SHP77 (cell line): ENCODE measurements around the gene AMN.

Experiments used
- DNase-seq, 2 experiments: peaks; one replicate each; lab custom pipeline; 2025; lab: John Stamatoyannopoulos, UW

AMN gene

DNA sequence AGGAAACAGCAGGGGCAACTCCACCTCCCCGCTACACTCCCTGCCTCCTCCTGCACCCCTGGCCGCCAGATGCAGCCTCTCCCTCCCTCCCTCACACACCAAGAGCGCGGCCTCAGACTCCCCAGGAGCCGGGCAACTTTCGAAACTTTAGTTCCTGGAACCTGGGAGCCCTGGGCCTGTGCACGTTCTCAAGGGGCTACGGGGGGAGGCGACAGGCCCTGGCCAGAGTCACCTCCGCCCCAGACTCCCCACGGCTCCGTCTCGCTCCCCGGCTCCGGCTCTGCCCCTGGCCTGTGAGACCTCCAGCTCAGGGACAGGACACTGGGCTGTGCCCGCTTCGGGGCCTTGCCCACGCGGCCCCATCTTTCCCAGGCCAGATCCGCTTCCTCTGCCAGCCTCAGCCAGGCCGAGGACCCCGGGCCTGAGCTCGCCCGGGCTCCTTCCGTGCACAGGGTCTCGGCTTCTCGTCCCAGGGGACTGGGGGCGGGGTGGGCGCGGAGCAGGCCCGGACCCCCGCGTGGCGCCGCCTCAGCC lies 5.5 kb downstream of the AMN start:
- no peak for DNase-seq

GRCh38 chr14:102928412-102929240 lies 6.2 kb downstream of the AMN start:
- DNase-seq: no peak

DNA sequence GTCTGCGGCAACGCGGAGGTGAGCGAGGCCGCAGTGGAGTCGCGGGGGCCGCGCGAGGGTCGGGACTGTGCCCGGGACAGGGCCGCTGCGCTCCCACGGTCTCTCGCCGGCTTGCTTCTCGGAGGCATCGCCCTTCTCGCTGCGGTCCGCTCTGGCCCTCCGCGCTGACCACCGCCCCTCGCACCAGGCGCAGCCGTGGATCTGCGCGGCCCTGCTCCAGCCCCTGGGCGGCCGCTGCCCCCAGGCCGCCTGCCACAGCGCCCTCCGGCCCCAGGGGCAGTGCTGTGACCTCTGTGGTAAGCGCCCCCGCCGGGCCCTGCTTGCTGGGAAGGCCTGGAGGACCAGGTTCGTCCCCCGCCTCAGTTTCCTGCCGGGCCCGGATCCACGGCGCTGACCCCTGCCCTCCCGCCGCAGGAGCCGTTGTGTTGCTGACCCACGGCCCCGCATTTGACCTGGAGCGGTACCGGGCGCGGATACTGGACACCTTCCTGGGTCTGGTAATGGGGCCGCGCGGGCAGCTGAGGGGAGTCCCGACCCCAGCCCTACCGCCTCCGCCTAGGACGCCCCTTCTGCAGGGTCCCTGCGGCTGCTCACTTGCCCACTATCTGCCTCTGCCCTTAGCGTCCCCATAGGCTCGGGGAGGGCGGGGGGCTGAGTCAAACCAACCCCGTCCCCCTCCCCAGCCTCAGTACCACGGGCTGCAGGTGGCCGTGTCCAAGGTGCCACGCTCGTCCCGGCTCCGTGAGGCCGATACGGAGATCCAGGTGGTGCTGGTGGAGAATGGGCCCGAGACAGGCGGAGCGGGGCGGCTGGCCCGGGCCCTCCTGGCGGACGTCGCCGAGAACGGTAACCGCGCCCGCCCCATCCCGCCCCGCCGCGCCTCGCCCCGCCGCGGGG lies 7.0 kb downstream of the AMN start:
- no peak for DNase-seq

DNA sequence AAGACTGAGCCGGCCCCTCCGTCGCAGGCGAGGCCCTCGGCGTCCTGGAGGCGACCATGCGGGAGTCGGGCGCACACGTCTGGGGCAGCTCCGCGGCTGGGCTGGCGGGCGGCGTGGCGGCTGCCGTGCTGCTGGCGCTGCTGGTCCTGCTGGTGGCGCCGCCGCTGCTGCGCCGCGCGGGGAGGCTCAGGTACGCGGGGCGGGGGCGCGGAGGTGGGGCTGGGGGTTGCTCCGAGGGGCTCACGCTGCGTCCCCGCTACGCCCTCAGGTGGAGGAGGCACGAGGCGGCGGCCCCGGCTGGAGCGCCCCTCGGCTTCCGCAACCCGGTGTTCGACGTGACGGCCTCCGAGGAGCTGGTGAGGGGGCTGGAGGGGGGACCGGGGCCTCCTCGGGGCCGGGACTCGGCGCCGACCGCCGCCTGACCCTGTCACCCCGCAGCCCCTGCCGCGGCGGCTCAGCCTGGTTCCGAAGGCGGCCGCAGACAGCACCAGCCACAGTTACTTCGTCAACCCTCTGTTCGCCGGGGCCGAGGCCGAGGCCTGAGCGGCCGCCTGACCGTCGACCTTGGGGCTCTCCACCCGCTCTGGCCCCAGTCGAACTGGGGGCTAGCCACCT lies 7.8 kb downstream of the AMN start:
- DNase-seq: no peak

DNA sequence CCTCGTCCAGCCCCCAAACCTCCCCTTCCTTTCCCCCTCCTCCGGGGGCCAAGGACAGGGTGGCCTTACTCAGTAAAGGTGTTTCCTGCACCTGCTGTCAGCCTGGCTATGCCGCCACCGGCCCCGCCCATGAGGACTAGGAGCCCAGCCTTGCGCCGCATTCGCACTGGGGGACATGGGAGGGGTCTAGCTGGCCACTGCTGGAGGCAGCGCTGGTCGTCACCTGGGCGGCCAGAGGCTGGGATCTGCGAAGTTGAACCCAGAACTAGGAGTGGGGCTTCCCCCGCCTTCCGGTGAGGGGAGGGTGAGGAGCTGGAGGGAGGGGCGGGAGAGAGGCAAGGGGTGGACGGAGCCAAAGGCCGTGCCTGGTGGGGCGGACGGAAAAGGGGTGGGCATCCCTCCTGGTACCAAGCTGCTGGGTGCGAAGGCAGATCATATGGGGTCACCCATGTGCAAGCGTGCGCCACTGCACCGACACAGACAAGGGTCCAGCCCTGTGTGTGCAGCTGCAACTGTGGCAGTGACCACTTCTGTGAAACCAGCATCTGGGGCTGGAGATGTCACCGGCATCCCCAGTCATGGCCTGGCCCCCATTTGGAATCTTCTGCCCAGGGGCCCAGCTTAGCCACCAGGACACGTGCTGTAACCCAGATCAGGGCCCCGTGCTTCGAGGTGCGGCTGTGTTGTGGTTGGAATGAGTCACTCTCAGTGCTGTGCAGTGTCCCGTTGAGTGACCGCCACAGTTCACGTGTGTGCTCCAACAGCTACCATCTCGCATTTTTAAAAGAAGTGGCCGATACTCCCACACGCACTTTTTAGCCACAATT lies 8.5 kb downstream of the AMN start:
- no peak for DNase-seq

DNA sequence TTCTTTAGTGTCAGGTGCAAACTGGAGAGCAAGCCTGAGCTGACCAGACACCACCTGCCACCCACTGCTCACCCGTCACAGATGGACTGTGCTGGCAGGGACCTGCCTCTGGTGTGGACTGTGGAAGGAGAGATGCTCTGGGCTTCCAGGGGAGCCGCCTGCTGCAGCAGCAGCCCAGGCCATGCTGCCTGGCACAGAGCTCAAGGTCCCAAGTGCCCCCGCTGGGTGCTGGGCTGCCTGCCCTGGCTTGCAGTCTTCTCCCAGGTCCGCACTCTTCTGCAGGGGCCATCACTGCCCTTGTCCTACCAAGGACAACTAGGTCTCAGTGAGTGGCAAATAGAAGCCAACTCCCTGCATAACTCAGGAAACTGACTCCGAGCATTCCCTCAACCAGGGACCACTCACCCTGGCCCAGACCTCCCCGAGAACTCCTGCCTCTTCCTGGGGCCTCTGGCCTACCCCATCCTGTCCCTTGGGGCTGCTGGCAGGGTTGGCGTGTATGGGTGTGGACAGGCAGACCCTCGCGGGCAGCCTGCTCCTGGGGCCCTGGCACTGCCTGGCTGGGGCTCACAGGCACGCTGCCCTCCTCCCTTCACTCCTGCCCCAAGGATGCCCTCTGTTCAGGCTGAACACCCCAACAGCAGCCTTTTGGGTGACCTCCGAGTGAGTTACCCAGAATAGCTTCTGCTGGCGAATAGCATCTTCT lies 9.3 kb downstream of the AMN start:
- DNase-seq: no peak

DNA sequence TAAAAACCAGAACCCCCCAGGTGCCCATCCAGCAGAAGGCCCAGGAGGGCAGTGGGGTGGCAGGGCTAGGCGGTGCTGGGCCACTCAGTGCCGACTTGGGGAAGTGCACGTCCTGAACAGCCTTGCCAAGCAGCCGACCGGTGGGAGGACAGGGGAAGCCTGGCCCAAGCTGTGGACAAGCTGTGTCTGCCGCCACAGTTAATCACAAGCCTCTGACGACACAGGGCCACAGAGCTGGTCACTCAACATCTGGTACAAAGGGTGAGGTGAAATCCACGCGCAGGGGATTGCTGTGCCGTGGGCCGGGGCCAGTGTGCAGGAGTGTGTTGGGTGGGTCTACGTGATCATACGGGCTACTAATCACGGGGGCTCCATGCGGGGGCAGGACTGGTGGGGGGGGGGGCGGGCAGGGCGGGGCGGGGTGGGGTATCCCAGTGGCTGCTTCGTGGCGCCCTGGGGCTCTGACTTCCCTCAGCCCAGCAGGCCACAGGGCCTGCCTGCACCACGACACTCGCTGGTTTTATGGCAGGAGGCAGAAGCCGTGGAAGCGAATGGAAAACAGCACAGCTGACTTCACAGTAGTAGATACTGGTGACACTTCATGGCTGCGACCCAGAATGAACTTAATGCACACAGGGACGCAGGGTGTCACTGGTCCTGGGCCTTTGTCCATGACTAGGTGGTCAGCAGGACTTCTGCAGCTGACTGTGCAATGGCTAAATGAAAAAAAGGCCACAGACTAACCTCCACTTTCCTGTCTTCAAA lies 10.2 kb downstream of the AMN start:
- DNase-seq: no peak

DNA sequence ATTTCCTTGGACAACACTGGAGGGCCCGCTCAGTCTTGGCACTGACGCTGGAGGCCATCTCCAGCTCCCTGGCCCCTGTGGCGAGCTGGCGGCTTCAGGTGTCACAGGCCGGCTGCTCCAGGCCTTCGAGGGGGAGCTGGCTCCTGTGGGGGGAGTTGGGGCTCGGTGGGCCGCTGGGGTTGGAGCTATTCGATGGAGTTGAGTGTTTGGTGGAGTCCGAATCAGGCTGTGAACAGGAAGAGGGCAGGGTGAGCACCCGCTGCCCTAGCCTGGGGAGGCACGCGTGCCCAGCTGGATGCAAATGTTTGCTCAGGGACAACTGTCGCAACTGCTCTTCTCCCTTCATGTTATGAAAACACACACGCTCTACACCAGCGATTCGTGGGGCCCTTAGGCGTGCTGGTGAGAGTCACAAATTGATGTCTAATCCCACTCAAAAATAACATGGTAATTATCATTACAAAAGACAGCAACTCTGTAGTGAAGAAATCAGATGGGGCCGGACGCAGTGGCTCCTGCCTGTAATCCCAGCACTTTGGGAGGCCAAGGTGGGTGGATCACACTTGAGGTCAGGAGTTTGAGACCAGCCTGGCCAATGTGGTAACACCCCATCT lies 11.3 kb downstream of the AMN start:
- DNase-seq: peak; percentile 19 to 27

DNA sequence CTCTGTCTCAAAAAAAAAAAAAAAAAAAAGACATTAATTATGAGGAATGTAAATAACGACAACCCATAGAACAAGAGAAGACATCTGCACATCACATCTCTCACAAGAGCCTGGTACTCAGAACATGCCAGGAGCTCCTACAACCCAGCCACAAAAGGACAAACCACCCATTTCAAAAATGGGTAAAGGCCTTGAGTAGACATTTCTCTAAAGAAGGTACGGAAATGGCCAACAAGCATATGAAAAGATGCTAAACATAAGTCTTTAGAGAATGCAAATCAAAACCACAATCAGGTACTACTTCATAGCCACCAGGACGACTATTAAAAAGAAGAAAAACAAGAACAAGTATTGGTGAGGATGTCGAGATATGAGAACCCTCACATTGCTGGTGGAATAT lies 13.3 kb downstream of the AMN start:
- DNase-seq: no peak

DNA sequence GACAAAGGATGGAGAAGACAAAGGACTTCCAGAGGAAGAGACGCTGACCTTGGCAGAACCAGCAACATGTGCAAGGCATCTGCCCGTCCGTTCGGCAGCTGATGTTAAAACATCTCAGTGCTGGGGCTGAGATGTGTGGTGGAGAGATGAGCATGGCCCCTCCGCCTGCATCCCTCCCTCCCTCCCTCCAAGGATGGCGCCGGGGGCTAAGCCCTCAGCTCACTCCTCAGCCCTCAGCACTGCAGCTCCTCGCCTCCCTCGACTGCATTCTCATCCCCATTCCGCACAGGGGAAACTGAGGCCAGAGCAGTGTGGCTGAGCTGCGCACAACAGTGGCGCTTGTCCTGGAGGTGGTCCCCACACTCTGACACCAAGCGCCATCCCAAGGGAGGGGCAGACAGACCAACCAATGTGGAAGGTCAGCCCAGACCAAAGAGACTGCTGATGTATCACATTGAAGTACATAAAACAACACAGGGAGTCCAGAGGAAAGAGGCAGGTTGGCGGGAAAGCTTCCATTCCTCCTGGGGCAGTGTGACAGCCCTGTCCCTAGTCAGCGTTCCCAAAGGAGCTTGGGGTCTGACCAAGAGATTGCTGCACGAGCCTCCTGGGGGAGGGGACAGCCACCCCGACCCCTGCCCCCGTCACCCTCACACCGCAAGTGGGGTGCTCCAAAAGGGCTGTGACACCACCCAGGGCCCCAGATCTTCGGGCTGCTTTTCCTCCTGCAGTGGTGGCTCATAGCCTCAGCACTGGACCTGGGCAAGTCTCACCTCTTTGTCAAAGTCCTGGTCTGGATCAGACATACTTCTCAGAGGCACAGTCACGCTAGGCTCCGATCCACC lies 15.1 kb downstream of the AMN start:
- DNase-seq: no peak

- no peak for DNase-seq
These were observed 15.7 kb downstream of the AMN start for GRCh38 chr14:102938191-102938590.

DNA sequence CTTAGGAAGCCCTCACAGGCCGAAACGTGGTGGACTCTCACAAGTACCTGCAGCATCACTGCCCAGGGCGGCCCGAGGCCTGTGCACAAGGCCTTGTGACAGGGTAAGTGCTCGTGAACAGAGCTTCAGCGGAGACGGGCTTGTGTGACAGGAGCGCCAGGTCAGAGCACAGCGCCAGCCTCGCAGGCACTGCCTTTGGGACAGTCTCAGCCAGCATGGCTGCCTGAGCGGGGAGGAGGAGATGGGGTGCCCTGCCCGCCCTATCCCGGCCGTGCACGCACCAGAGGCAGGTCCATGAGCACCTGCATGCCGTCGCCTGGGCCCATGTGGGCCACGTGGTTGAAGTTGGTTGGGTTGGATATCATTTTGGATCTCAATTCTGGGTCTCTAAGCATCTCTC lies 16.9 kb downstream of the AMN start:
- DNase-seq: no peak

DNA sequence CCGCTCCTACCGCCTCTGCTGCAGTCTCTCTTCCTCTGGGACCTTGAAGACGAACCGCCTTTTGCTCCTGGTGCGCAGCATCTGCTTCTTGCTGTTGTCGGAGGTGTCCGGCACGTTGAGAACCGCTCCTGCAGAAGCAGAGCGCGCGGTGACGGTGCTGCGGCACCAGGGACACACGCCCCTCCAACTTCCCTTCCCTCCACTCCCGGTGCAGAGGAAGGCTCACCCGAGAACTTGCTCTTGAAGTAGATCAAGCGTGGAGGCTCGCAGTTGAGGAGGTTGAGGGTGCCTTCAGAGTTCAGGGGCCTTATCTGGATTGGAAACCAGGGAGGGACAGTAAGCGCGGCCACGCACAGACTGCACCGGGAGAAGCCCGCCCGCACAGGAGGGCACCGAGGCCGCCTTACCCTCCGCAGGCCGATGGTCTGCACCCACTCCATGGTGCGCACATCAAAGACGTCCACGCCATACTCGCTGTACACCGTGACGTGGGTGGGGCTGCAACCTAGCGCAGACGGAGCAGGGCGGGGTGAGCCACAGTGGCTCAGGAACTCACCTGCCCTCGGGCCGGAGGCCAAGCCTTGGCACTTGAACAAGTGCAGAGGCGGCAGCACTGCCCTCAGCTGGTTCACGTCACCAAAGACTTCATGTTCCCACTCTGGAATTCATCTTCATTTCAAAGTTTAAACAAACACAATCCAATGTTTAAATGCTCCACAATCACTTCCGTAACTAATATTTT lies 17.5 kb downstream of the AMN start:
- DNase-seq: no peak

GRCh38 chr14:102940729-102941362 lies 18.4 kb downstream of the AMN start:
- DNase-seq: no peak

GRCh38 chr14:102941419-102942011 lies 19.1 kb downstream of the AMN start:
- DNase-seq: no peak

DNA sequence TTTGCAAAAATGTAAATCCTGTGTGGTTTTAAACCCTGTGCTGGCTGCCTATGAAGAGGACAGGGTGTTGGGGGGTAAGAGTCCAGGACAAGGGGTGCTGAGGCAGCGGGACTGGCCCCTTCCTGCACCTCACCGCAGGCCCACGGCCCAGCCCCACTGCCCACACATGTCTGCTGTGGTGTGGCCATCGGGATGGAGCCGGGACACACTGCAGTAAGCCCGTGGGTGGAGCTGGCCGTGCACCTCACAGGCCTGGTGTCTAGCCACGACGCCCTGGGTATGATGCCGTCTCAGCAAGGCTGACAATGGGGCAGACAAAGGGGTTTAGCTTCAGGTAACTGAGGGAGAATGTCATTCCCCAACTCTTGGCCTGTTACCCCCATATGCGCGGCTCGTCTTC lies 19.6 kb downstream of the AMN start:
- no peak for DNase-seq

GRCh38 chr14:102943454-102943853 lies 21.0 kb downstream of the AMN start:
- DNase-seq: no peak
